OCI-M2 (cell line): ENCODE data around the gene RNF151.

Experiments
- DNase-seq: peaks from one replicate; lab custom pipeline; 2025; ENCODE audit not compliant: unreplicated experiment; lab: John Stamatoyannopoulos, UW

The RNF151 gene

GRCh38 chr16:1976216-1976520 is 9.5 kb downstream of the RNF151 start:
- no peak for DNase-seq

GRCh38 chr16:1976951-1977874 is 10.6 kb downstream of the RNF151 start:
- DNase-seq, result no peak

GRCh38 chr16:1977875-1978268 is 11.2 kb downstream of the RNF151 start:
- no peak for DNase-seq

GRCh38 chr16:1978476-1979120 is 11.9 kb downstream of the RNF151 start:
- DNase-seq, result no peak

DNA sequence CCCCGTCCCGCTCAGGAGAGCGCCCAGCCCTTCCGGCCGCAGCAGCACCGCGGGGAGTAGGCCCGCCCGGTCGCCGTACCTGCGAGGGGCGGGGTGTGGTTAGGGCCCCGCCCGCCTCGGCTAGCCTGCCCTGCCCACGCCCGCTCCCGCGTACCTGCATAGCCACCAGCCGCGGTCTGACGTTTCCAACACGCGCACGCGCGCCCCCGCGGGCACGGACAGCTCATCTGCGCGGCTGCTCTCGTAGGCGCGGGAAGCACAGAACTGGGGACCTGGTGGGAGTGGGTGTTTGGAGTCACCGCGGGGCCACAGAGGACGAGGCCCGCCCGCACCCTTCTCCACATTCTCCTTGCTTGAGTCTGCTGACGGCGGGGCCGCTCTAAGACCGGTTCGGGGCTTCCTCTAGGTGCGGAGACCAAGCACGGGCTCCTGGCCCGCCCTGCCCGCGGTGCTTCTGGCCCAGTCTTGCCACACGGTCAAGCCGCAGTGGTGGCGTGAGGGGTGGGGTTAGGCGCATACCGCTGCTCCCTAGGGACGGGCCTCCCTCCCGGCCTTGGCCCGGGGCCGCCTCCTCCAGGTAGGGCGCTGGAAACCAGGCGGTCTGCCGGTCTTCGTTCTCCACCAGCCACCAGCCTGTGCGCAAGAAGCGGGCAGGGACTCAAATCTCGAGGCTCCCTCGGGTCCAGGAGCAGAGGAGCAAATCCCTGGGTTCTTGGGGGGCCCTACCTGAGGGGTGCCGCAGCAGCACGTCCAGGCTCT is 12.8 kb downstream of the RNF151 start:
- DNase-seq, result no peak

DNA sequence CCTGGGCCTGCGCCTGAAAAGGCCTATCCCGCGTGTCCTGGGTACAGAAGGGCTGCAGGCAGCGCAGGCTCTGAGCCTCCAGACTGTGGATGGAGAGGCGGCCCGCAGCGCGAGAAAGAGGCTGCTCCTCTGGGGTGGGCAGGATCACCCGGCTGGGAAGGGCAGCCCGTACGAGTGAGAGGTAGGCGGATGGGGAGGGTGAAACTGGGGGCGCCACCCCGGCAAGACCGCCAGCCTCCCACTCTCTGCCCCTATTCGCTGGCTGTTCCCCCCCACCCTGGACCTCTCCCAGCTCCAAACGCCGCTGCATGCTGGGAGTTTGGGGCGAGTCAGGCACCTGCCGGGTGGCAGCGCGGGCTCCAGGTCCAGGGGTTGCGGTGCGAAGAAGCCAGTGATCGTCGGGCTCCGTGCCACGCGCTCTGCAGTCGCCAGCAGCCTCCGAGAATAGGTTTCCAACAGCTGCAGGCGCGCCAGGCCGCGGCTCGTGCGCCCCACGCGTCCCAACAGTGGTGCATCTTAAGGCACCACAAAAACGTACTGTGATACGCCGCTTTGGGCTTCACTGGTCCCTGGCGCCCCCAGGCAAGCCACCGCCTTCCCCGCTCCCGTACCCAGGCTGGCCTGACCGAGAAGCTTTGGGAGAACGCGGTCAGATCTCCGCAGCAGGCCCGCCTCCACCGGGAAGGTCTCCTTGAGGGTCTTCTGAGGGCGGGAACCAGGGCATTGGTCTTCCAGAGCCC is 13.5 kb downstream of the RNF151 start:
- DNase-seq, result no peak

DNA sequence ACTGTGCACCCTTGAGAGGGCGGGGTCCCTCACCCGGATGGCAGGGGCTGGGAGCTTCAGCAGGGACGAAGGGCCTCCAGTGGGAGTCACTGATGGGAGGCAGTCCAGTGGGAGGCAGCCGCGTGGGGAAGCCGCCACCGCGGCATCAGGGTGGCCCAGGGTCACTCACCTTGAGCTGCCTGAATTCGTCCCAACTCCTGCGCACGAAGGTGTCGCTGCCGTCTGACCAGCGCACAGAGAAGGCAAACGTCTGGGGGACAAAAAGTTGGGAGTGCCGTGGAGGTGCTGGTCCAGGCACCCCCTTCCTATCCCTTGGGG is 14.1 kb downstream of the RNF151 start:
- DNase-seq, result no peak

DNA sequence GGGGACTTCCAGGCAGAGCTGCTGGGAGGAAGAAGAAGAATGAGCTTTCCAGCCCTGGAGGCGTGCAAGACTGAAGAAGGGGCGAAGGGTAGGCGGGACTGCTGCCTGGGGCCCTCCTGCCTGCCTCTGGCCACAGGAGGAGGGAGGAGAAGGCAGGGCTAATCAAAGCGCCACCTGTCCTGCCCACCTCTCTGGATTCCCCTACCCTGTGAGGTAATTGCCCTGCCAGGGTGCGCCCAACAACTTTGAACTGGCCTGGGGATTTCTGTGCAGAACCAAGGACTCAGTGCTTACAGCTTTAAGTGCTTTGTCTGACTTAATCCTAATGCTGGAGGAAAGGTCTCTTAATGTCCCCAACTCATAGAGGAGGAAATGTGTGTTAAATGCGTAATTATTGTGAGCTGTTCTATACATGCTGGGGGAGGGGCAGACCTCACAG is 14.8 kb downstream of the RNF151 start, which contains the start of gene NOXO1:
Gene NOXO1, minus strand, starts transcription at position 72 of the 439 bp plus-strand sequence. CDS start 290 bp downstream, outside the sequence.
- no peak for DNase-seq

- no peak for DNase-seq
Observed at GRCh38 chr16:1982013-1982433, 15.4 kb downstream of the RNF151 start.

GRCh38 chr16:1982991-1983543 is 16.4 kb downstream of the RNF151 start:
- no peak for DNase-seq

GRCh38 chr16:1983544-1984346 is 17.1 kb downstream of the RNF151 start, which contains the start of gene GFER:
Gene GFER (plus strand): TSS chr16:1984193. CDS start chr16:1984219, 26 bp downstream.
- DNase-seq, result no peak

GRCh38 chr16:1984347-1985225 is 17.9 kb downstream of the RNF151 start:
- no peak for DNase-seq

- no peak for DNase-seq
Observed at GRCh38 chr16:1985466-1986150, 19.0 kb downstream of the RNF151 start.

- no peak for DNase-seq
Observed at GRCh38 chr16:1987198-1987597, 20.5 kb downstream of the RNF151 start.

DNA sequence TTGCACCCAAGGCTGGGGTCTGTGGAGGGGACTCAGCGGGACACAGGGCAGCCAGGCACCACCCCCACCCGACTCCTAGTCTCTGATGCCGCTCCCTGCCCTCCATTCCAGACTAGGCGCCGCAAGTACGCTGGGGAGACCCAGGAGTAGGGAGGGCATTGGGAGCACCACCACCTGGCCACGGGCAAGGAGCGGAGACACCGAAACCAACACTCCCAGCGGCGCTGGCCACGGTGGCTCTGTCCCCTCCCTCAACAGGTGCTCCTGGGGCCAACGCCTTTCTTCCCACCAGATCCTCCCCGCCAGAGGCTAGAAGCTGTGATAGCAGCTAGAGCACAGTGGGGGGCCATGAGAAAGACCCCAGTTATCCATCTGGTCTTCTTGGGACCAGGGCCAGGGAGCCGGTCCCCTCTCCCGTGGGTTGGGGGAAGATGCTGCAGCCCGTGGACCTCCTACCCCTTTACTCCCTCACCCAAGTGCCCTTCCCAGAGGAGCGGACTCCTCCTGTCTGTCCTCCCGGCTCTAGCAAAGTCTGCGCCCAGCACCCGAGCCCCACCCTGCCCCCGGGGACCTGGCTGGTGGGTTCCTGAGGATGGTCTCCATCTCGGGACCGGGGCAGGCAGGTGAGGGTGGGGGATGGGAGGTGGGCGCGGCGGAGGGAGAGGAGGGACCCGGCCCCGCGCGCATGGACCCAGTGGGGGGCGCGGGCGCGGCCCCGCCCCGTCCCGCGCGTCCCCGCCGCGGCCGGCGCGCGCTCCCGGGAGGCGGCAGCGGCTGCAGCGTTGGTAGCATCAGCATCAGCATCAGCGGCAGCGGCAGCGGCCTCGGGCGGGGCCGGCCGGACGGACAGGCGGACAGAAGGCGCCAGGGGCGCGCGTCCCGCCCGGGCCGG is 22.8 kb downstream of the RNF151 start, which contains the start of gene SYNGR3:
Gene SYNGR3, plus strand, starts transcription at position 762 of the 892 bp plus-strand sequence. CDS start 133 bp downstream, outside the sequence.
- DNase-seq, result no peak

GRCh38 chr16:1990101-1990350 is 23.4 kb downstream of the RNF151 start:
- no peak for DNase-seq

DNA sequence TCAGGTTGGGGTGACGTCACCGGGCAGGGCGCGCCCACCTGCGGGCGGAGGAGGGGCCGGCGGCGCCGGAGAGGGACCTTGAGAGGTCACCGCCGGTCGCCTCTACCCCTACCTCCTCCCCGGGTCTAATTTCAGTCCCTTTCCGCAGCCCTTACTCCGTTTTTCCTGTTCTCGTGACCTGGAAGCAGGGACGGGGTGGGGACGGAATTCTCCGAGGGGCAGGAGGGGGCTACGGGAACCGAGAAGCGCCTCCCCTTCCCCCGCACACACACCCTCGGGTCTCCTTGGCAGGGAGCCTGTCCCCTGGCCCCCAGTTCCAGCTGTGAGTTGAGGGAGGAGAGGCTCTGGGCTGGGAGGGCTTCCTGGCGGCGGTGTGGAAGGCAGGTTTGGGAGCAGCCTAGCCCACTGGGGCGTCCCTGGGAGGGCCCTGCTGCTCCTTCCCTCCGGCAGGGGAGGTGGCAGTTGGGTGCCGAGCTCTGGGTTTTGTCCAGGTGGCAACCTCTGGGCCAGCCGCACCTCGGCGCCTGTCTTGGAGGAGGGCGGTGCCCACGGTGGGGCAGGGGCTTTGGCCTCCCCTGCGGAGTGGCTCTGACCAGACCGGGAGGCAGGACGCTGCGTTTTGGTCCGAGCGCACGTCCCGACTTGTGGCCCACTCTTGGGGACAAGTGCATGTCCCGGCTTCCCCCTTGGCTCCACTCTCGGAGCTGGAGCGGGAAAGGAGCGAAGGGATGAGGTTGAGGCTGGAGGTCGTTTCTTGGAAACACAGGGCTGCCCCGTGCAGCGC is 23.9 kb downstream of the RNF151 start:
- DNase-seq, result no peak
